Activated T-cell treated with anti-CD3 and anti-CD28 coated beads, Interleukin-2, amount 50 U/mL, for 24 hours (primary cell): ENCODE results near the gene ACAN.

Source experiments
- DNase-seq: peaks from one replicate; pipeline ENCODE4 v3.0.0-alpha.2; 2020
- H3K27ac Mint-ChIP-seq: 2 replicates; pipeline ENCODE4 v1.8.0; 2020; ENCODE audit warnings: mild to moderate bottlenecking, mixed read lengths
- H3K27me3 Mint-ChIP-seq: 2 replicates; pipeline ENCODE4 v1.8.0; 2020; ENCODE audit warnings: mixed read lengths
- H3K36me3 Mint-ChIP-seq: 2 replicates; pipeline ENCODE4 v1.8.0; 2020; ENCODE audit warnings: low read depth, mixed read lengths
- H3K4me1 Mint-ChIP-seq: 2 replicates; pipeline ENCODE4 v1.8.0; 2020; ENCODE audit warnings: low read depth, mixed read lengths
- H3K4me3 Mint-ChIP-seq: 2 replicates; pipeline ENCODE4 v1.8.0; 2020; ENCODE audit warnings: mild to moderate bottlenecking, moderate library complexity, mixed read lengths
- H3K9me3 Mint-ChIP-seq: 2 replicates; pipeline ENCODE4 v1.8.0; 2020; ENCODE audit warnings: mixed read lengths

The ACAN gene

GRCh38 chr15:88803241-88803919 is at the start of gene ACAN:
Gene ACAN, plus strand, starts transcription at chr15:88803436. Its CDS starts 32,771 bp downstream, at chr15:88836207.
- no peak for DNase-seq
- peaks cover 81% of the 10 kb centered on the region for H3K27me3 Mint-ChIP-seq
- peaks cover 10% of the 10 kb centered on the region for H3K4me1 Mint-ChIP-seq
- no peak within 1 kb of the TSS for H3K27ac Mint-ChIP-seq
- no peaks in the 10 kb centered on the region for H3K9me3 Mint-ChIP-seq
- H3K4me3 Mint-ChIP-seq: peak within 1 kb of the TSS; percentile 64
- no peaks in the 10 kb centered on the region for H3K36me3 Mint-ChIP-seq

- Mint-ChIP-seq H3K4me1 (no peaks in the 10 kb centered on the region), H3K27ac (no peak overlapping the region), H3K27me3 (peaks cover 16% of the 10 kb centered on the region), H3K4me3 (no peak overlapping the region), H3K36me3 (no peaks in the 10 kb centered on the region), H3K9me3 (no peaks in the 10 kb centered on the region)
- DNase-seq: no peak
Measured at GRCh38 chr15:88756521-88756920, 46.7 kb upstream of the ACAN start.

DNA sequence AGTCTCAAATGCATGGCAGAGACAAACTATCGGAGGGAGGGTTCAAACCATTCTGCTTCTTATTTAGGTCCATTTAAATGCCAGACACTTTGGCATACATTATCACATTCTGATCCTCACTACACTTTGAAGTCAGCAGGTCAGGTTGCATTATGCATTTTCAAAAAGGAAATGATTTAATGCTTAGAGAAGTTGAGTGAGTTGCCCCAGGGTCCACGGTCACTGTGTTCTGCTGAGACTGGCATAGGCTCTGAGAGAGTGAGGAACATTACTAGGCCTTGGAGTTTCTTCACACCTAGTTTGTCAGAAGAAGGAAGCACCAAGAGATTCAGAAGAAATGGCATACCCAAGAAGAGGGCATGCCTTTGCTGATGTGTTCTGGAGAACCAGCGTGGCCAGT is 46.3 kb upstream of the ACAN start:
- no peak overlapping the region for H3K27ac Mint-ChIP-seq
- peaks cover 16% of the 10 kb centered on the region for H3K27me3 Mint-ChIP-seq

DNA sequence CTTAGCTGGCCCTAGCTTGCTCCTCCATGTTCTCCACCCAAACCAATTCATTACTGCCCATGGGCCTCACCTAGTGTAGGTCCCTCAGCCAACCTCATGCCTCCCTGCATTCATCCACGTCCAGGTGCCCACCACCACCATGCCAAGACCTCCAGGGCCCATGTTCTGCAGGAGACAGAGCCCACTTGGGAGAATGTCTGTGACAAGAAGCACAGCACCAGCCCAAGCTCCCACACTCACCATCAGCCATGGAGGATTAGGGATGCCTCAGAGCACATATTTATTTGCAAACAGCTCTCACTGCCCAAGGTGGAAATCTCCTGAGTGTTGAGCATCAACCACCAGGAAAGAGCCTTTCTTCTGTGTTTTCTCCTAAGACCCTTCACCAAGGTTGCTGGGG is 43.4 kb upstream of the ACAN start:
- Mint-ChIP-seq H3K4me3 (no peak overlapping the region), H3K4me1 (no peaks in the 10 kb centered on the region)
- no peak for DNase-seq

More for the DNA sequence above, 46.3 kb upstream of the ACAN start:
- no peak for DNase-seq
- H3K4me1 Mint-ChIP-seq: no peaks in the 10 kb centered on the region
- no peaks in the 10 kb centered on the region for H3K36me3 Mint-ChIP-seq
- H3K4me3 Mint-ChIP-seq: no peak overlapping the region
- no peaks in the 10 kb centered on the region for H3K9me3 Mint-ChIP-seq

GRCh38 chr15:88764448-88764847 is 38.8 kb upstream of the ACAN start:
- DNase-seq: no peak
- H3K27me3 Mint-ChIP-seq: peaks cover 23% of the 10 kb centered on the region
- H3K4me1 Mint-ChIP-seq: peaks cover under 1% of the 10 kb centered on the region
- no peak overlapping the region for H3K4me3 Mint-ChIP-seq
- H3K27ac Mint-ChIP-seq: no peak overlapping the region
- no peaks in the 10 kb centered on the region for H3K9me3 Mint-ChIP-seq
- H3K36me3 Mint-ChIP-seq: no peaks in the 10 kb centered on the region

More for the DNA sequence above, 43.4 kb upstream of the ACAN start:
- H3K27me3 Mint-ChIP-seq: peaks cover 14% of the 10 kb centered on the region
- H3K27ac Mint-ChIP-seq: no peak overlapping the region
- H3K9me3 Mint-ChIP-seq: no peaks in the 10 kb centered on the region
- H3K36me3 Mint-ChIP-seq: no peaks in the 10 kb centered on the region

GRCh38 chr15:88765212-88765611 is 38.0 kb upstream of the ACAN start:
- Mint-ChIP-seq H3K36me3 (no peaks in the 10 kb centered on the region), H3K4me3 (no peak overlapping the region), H3K27ac (no peak overlapping the region), H3K9me3 (no peaks in the 10 kb centered on the region), H3K27me3 (peaks cover 30% of the 10 kb centered on the region), H3K4me1 (peaks cover 2% of the 10 kb centered on the region)
- no peak for DNase-seq

DNA sequence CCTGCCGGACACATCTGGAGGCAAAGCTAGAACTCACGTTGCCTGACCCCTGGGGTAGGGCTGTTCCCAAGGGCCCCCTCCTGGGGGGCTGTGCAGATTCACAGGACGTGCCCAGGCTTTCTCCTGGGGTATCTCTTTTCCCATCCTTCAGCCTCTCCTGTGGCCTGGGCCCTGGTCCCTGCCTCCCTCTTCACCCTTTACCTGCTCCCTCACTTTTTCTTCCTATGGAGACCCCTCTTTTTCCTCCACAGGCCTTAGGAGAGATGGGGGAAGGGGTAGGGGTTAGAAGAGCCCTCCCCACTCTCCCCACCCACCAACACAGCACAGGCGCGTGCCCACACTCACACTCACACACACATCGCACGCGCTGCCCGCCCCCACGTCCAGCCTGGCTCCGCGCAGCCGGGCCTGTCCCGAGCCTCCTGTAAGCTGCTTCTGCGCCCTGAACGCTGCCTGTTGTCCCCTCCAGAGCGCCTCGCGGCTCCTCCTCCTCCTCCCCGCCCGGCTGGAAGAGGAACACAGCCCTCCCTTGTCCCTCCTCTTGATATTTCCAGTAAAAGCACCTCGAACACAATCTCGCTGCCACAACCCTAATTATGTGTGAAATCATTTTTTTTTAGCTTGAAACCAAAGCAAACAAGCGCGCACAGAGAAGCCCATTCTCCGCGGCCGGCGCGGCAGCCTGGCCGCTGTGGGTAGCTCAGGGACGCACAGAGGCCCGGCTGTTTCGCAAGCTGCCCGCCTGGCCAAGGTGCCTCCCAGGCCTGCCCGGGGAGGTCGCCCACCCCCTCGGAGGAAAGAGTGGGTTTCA is 33.9 kb upstream of the ACAN start:
- Mint-ChIP-seq H3K27ac (no peak overlapping the region), H3K27me3 (peaks cover 53% of the 10 kb centered on the region), H3K4me3 (no peak overlapping the region), H3K9me3 (peaks cover 5% of the 10 kb centered on the region), H3K4me1 (peaks cover 2% of the 10 kb centered on the region), H3K36me3 (no peaks in the 10 kb centered on the region)
- no peak for DNase-seq

- H3K27ac Mint-ChIP-seq: no peak overlapping the region
- H3K4me1 Mint-ChIP-seq: no peaks in the 10 kb centered on the region
- H3K36me3 Mint-ChIP-seq: no peaks in the 10 kb centered on the region
- H3K4me3 Mint-ChIP-seq: no peak overlapping the region
- H3K27me3 Mint-ChIP-seq: peaks cover 34% of the 10 kb centered on the region
- peaks cover 7% of the 10 kb centered on the region for H3K9me3 Mint-ChIP-seq
- DNase-seq: no peak
Measured at GRCh38 chr15:88775776-88776175, 27.5 kb upstream of the ACAN start.

- Mint-ChIP-seq H3K4me1 (no peaks in the 10 kb centered on the region), H3K27ac (no peak overlapping the region), H3K27me3 (peaks cover 26% of the 10 kb centered on the region), H3K4me3 (no peak overlapping the region), H3K9me3 (peaks cover 4% of the 10 kb centered on the region), H3K36me3 (no peaks in the 10 kb centered on the region)
- no peak for DNase-seq
Measured at GRCh38 chr15:88776646-88777045, 26.6 kb upstream of the ACAN start.

DNA sequence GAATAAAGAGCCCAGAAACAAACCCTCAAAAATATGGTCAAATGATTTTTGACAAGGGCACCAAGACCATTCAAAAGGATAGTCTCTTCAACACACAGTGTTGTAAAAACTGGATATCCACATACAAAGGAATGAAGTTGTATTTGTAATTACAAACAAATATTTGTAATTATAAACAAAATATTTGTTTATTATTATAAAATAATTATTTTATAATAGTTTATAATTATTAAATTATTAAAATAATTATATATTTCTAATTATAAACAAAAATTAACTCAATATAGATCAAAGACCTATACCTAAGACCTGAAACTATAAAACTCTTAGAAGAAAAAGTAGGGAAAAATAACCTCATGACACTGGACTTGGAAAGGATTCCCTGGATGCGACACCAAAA is 23.3 kb upstream of the ACAN start:
- Mint-ChIP-seq H3K36me3 (no peaks in the 10 kb centered on the region), H3K27ac (no peak overlapping the region), H3K9me3 (peaks cover 4% of the 10 kb centered on the region), H3K4me1 (no peaks in the 10 kb centered on the region), H3K4me3 (no peak overlapping the region), H3K27me3 (peaks cover 18% of the 10 kb centered on the region)
- no peak for DNase-seq

DNA sequence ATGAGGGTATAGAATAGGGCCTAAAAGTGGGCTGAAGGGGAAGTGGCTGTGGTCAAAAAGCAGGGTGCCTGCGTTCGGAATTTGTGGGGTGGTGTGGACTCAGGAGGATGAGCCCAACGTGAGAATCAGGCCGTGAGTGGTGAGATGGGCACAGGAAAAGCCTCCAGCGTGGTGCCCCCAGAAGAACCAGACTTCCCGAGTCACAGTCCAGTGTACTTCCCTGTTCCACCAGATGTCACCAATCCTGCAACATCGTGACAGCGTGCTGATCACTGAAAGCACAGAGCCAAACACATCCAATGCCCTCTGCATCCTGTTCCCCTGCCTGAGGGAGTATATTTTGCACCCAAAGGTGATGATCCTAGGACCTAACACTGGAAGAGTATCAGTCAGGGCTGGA is 20.8 kb upstream of the ACAN start:
- DNase-seq: no peak
- H3K9me3 Mint-ChIP-seq: no peaks in the 10 kb centered on the region
- no peak overlapping the region for H3K27ac Mint-ChIP-seq
- H3K4me1 Mint-ChIP-seq: no peaks in the 10 kb centered on the region
- H3K4me3 Mint-ChIP-seq: no peak overlapping the region
- peaks cover 11% of the 10 kb centered on the region for H3K27me3 Mint-ChIP-seq
- H3K36me3 Mint-ChIP-seq: no peaks in the 10 kb centered on the region

- H3K27me3 Mint-ChIP-seq: peaks cover 5% of the 10 kb centered on the region
- no peak overlapping the region for H3K4me3 Mint-ChIP-seq
- no peaks in the 10 kb centered on the region for H3K36me3 Mint-ChIP-seq
- H3K9me3 Mint-ChIP-seq: no peaks in the 10 kb centered on the region
- no peak for DNase-seq
- no peaks in the 10 kb centered on the region for H3K4me1 Mint-ChIP-seq
- no peak overlapping the region for H3K27ac Mint-ChIP-seq
Measured at GRCh38 chr15:88785217-88785616, 18.0 kb upstream of the ACAN start.

DNA sequence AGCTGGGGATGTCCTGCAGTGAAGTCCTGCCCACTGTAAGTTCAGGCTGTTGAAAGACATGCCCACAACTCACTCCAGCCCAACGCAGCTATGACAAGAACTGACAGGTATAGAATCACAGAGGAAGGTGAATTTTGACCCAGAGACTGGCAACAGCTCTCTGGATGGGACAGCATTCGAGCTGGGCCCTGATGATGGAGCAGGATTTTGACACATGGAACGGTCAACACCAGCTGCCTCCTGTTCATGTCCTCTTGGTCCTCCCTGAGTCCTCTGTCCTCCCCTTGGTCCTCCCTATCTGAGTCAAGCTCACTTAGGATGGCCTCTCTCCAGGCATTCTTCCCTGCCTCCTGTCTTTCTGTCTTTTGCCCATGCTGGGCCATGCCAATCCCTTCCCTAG is 15.2 kb upstream of the ACAN start:
- DNase-seq: no peak
- H3K36me3 Mint-ChIP-seq: no peaks in the 10 kb centered on the region
- peaks cover 18% of the 10 kb centered on the region for H3K27me3 Mint-ChIP-seq
- H3K27ac Mint-ChIP-seq: no peak overlapping the region
- no peaks in the 10 kb centered on the region for H3K9me3 Mint-ChIP-seq
- H3K4me1 Mint-ChIP-seq: no peaks in the 10 kb centered on the region
- H3K4me3 Mint-ChIP-seq: no peak overlapping the region

- no peak for DNase-seq
- Mint-ChIP-seq H3K4me3 (no peak overlapping the region), H3K9me3 (no peaks in the 10 kb centered on the region), H3K36me3 (no peaks in the 10 kb centered on the region), H3K27ac (no peak overlapping the region), H3K4me1 (no peaks in the 10 kb centered on the region), H3K27me3 (peaks cover 24% of the 10 kb centered on the region)
Measured at GRCh38 chr15:88788816-88789215, 14.4 kb upstream of the ACAN start.

- H3K4me3 Mint-ChIP-seq: no peak overlapping the region
- H3K9me3 Mint-ChIP-seq: no peaks in the 10 kb centered on the region
- no peak for DNase-seq
- peaks cover 37% of the 10 kb centered on the region for H3K27me3 Mint-ChIP-seq
- no peaks in the 10 kb centered on the region for H3K4me1 Mint-ChIP-seq
- H3K27ac Mint-ChIP-seq: no peak overlapping the region
- no peaks in the 10 kb centered on the region for H3K36me3 Mint-ChIP-seq
Measured at GRCh38 chr15:88790486-88790885, 12.8 kb upstream of the ACAN start.
